Measurements from ENCODE around the gene CHURC1.

DNA sequence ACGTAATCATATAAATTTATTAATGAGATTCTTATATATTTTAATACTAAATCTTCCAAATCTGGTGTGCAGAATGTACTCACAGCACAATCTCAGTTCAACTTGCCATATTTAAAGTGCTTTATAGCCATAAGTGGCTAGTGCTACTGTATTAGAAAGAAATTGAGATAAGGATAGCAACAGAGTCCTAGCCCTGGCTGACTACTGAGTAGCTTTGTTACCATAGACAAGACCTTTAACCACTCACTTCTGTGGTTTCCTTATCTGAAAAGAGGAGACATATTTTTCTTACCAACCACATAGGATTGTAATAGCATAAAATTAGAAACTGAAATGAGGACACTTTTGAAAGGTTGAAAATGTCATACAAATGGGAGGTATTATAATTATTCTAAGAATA is 2.0 kb upstream of the CHURC1 start:
- TF ChIP-seq, protein P1, sequence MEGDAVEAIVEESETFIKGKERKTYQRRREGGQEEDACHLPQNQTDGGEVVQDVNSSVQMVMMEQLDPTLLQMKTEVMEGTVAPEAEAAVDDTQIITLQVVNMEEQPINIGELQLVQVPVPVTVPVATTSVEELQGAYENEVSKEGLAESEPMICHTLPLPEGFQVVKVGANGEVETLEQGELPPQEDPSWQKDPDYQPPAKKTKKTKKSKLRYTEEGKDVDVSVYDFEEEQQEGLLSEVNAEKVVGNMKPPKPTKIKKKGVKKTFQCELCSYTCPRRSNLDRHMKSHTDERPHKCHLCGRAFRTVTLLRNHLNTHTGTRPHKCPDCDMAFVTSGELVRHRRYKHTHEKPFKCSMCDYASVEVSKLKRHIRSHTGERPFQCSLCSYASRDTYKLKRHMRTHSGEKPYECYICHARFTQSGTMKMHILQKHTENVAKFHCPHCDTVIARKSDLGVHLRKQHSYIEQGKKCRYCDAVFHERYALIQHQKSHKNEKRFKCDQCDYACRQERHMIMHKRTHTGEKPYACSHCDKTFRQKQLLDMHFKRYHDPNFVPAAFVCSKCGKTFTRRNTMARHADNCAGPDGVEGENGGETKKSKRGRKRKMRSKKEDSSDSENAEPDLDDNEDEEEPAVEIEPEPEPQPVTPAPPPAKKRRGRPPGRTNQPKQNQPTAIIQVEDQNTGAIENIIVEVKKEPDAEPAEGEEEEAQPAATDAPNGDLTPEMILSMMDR (IDR thresholded peaks at IDR 0.05), result no peak
- TF ChIP-seq E2F1 (CRISPR knock-in tag; IDR thresholded peaks at IDR 0.05), result no peak
- TF ChIP-seq, protein P2, sequence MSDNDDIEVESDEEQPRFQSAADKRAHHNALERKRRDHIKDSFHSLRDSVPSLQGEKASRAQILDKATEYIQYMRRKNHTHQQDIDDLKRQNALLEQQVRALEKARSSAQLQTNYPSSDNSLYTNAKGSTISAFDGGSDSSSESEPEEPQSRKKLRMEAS (CRISPR knock-in tag; IDR thresholded peaks at IDR 0.05), result no peak
- no peak for TF ChIP-seq ARID4B (CRISPR knock-in tag; IDR thresholded peaks at IDR 0.05; ENCODE audit: borderline replicate concordance)
- TF ChIP-seq NR2C2 (CRISPR knock-in tag; IDR thresholded peaks at IDR 0.05), result no peak
- TF ChIP-seq ATF6 (CRISPR knock-in tag; IDR thresholded peaks at IDR 0.05), result no peak
- TF ChIP-seq IRF2 (CRISPR knock-in tag; IDR thresholded peaks at IDR 0.05; ENCODE audit: borderline replicate concordance, low read depth), result no peak
- TF ChIP-seq, protein P3, sequence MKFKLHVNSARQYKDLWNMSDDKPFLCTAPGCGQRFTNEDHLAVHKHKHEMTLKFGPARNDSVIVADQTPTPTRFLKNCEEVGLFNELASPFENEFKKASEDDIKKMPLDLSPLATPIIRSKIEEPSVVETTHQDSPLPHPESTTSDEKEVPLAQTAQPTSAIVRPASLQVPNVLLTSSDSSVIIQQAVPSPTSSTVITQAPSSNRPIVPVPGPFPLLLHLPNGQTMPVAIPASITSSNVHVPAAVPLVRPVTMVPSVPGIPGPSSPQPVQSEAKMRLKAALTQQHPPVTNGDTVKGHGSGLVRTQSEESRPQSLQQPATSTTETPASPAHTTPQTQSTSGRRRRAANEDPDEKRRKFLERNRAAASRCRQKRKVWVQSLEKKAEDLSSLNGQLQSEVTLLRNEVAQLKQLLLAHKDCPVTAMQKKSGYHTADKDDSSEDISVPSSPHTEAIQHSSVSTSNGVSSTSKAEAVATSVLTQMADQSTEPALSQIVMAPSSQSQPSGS (CRISPR knock-in tag; IDR thresholded peaks at IDR 0.05; ENCODE audit: borderline replicate concordance, low read depth), result no peak
- TF ChIP-seq TEAD1 (CRISPR knock-in tag; IDR thresholded peaks at IDR 0.05), result no peak
- TF ChIP-seq, protein P4, sequence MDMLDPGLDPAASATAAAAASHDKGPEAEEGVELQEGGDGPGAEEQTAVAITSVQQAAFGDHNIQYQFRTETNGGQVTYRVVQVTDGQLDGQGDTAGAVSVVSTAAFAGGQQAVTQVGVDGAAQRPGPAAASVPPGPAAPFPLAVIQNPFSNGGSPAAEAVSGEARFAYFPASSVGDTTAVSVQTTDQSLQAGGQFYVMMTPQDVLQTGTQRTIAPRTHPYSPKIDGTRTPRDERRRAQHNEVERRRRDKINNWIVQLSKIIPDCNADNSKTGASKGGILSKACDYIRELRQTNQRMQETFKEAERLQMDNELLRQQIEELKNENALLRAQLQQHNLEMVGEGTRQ (CRISPR knock-in tag; IDR thresholded peaks at IDR 0.05), result no peak
